PC-9 (cell line): ENCODE data around the gene TRMT1.

Experiments used
- EZH2 ChIP-seq: fragments of 200-600 bp; sonication (generic); IDR thresholded peaks from 2 replicates; pipeline ENCODE4 v1.8.0; 2017; ENCODE audit warnings: antibody characterized with exemption, low read depth
- TF ChIP-seq, protein P1 (sequence below): fragments of 200-600 bp; sonication (generic); conservative IDR thresholded peaks from 2 replicates; pipeline ENCODE4 v1.6.1; 2017; ENCODE audit warnings: mixed run types, antibody characterized with exemption, mild to moderate bottlenecking, moderate library complexity

DNA sequence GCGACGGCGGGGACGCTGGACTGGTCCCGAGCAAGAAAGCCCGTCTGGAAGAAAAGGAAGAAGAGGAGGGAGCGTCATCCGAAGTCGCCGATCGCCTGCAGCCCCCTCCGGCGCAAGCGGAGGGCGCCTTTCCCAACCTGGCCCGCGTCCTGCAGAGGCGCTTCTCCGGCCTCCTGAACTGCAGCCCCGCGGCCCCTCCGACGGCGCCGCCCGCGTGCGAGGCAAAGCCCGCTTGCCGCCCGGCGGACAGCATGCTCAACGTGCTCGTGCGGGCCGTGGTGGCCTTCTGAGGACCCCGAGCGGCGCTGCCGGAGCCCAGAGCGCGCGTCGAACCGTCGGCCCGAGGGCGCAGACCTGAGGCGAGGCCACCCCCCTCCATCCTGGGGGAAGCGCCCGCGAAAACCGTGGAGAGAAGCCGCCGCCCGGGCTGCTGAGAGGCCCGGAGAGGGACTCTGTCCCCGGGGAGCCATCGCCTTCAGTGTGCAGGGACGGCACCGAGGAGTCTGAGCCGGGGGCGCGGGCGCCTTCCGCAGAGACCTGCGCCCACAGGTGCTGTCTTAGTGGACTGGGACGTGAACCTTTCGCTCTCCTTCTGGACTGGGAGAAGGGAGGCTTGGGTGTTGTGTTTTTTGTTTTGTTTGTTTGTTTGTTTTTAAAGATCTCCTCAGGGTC lies 37.2 kb upstream of the TRMT1 start:
- TF ChIP-seq, protein P1, sequence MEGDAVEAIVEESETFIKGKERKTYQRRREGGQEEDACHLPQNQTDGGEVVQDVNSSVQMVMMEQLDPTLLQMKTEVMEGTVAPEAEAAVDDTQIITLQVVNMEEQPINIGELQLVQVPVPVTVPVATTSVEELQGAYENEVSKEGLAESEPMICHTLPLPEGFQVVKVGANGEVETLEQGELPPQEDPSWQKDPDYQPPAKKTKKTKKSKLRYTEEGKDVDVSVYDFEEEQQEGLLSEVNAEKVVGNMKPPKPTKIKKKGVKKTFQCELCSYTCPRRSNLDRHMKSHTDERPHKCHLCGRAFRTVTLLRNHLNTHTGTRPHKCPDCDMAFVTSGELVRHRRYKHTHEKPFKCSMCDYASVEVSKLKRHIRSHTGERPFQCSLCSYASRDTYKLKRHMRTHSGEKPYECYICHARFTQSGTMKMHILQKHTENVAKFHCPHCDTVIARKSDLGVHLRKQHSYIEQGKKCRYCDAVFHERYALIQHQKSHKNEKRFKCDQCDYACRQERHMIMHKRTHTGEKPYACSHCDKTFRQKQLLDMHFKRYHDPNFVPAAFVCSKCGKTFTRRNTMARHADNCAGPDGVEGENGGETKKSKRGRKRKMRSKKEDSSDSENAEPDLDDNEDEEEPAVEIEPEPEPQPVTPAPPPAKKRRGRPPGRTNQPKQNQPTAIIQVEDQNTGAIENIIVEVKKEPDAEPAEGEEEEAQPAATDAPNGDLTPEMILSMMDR: no peak
- no peak for TF ChIP-seq EZH2
